DOHH2 (cell line): Measurements from ENCODE around the gene KCNN2.

Experiments
- H3F3A ChIP-seq: fragments of 200-600 bp; sonication (generic), shearing (Covaris generic); 2 replicates; pipeline ENCODE4 v1.6.0; 2016; ENCODE audit warnings: antibody characterized with exemption, mild to moderate bottlenecking; ENCODE audit not compliant: control insufficient read depth, insufficient read depth
- H3K27ac ChIP-seq: fragments of 200-600 bp; sonication (generic); 2 replicates; pipeline ENCODE4 v1.5.1; 2014; ENCODE audit warnings: low read depth, mild to moderate bottlenecking, low read length, moderate library complexity
- H3K27me3 ChIP-seq: fragments of 200-600 bp; sonication (generic); 2 replicates; pipeline ENCODE4 v1.6.1; 2014; ENCODE audit warnings: mild to moderate bottlenecking, low read length, mixed read lengths; ENCODE audit not compliant: control insufficient read depth
- H3K36me3 ChIP-seq: fragments of 200-600 bp; sonication (generic); 2 replicates; pipeline ENCODE4 v1.6.1; 2014; ENCODE audit warnings: mild to moderate bottlenecking, low read length, moderate library complexity, mixed read lengths; ENCODE audit not compliant: control insufficient read depth
- H3K4me1 ChIP-seq: fragments of 200-600 bp; sonication (generic); 2 replicates; pipeline ENCODE4 v1.6.1; 2014; ENCODE audit warnings: mild to moderate bottlenecking, low read length, mixed read lengths; ENCODE audit not compliant: control insufficient read depth
- H3K4me2 ChIP-seq: fragments of 200-600 bp; sonication (generic); 2 replicates; pipeline ENCODE4 v1.6.0; 2014; ENCODE audit warnings: mild to moderate bottlenecking, low read length, moderate library complexity
- H3K4me3 ChIP-seq: fragments of 200-600 bp; sonication (generic); 2 replicates; pipeline ENCODE4 v1.5.1; 2014; ENCODE audit warnings: mild to moderate bottlenecking, low read length, mixed read lengths
- H3K79me2 ChIP-seq: fragments of 200-600 bp; sonication (generic); 2 replicates; pipeline ENCODE4 v1.6.1; 2014; ENCODE audit warnings: mild to moderate bottlenecking, low read length, mixed read lengths; ENCODE audit not compliant: control insufficient read depth
- H3K9me2 ChIP-seq: fragments of 200-600 bp; sonication (generic); replicated peaks from 2 replicates; pipeline ENCODE4 v1.6.1; 2014; ENCODE audit warnings: mild to moderate bottlenecking, low read length, mixed read lengths; ENCODE audit not compliant: control insufficient read depth
- H3K9me3 ChIP-seq: fragments of 200-600 bp; sonication (generic); 2 replicates; pipeline ENCODE4 v1.6.1; 2014; ENCODE audit warnings: antibody characterized with exemption, low read length, mixed read lengths; ENCODE audit not compliant: control insufficient read depth, insufficient read depth
- H4K20me1 ChIP-seq: fragments of 200-600 bp; sonication (generic); 2 replicates; pipeline ENCODE4 v1.6.0; 2014; ENCODE audit warnings: low read depth, mild to moderate bottlenecking, antibody characterized with exemption, low read length, moderate library complexity; ENCODE audit not compliant: control insufficient read depth, insufficient read depth
- EZH2phosphoT487 ChIP-seq: fragments of 200-600 bp; sonication (generic); IDR thresholded peaks from 2 replicates; pipeline ENCODE4 v1.6.1; 2017; ENCODE audit warnings: borderline replicate concordance, mild to moderate bottlenecking, antibody characterized with exemption, low read length, moderate library complexity, mixed read lengths
- TF ChIP-seq, protein P1 (sequence below): fragments of 200-600 bp; sonication (generic); IDR thresholded peaks from one replicate; pipeline ENCODE4 v1.5.1; 2014; ENCODE audit warnings: antibody characterized with exemption, mild to moderate bottlenecking, low read depth, low read length; ENCODE audit not compliant: poor library complexity, severe bottlenecking

Gene KCNN2

DNA sequence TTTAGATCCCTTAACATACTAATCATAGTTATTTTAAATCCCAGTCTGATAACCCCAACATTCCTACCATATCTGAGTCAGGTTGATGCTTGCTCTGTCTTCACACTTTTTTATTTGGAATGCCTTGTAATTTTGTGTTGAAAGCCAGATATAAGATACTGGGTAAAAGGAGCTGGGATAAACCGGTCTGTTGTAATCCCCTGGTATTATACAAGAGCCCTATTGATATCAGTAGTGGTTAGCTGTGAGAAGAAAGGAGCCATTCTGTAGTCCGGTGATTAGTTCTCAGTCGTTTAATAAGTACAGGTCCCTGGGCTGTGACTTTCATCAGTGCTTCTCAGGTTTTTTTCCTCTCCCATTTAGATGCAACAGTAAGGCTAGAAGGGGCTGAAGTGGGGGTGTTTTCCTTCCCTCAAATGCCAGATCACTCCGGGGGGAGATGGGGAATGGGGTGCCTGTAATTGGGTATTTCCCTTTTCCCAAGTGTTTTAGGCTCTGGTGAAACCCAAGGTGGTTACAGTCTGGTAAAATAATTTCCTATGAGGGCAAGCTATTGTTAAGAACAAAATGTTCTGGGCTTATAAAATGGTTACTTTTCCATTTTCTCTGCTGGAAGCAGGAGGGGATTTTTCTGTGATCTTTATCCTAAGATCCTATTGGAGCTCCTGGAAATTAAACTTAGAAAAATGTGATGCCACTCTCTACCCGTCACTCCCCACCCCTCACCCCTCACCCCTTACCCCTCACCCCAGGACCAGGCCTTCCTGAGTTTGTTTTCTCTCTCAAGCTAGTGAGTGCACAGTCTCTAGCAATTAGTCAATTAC, 72.7 kb downstream of the KCNN2 start:
- no peak overlapping the region for H3K27ac ChIP-seq
- no peaks in the 10 kb centered on the region; the same call in 1 of the 2 replicates for H3K9me3 ChIP-seq
- no peaks in the 10 kb centered on the region for H3F3A ChIP-seq
- H3K4me3 ChIP-seq: no peak overlapping the region
- H3K4me1 ChIP-seq: no peaks in the 10 kb centered on the region
- no peak overlapping the region for H3K4me2 ChIP-seq
- H3K36me3 ChIP-seq: no peaks in the 10 kb centered on the region
- no peaks in the 10 kb centered on the region for H3K9me2 ChIP-seq
- no peaks in the 10 kb centered on the region for H4K20me1 ChIP-seq
- no peaks in the 10 kb centered on the region for H3K79me2 ChIP-seq
- peaks cover 10% of the 10 kb centered on the region; the same call in 1 of the 2 replicates for H3K27me3 ChIP-seq
- no peak for TF ChIP-seq EZH2phosphoT487
- TF ChIP-seq, protein P1, sequence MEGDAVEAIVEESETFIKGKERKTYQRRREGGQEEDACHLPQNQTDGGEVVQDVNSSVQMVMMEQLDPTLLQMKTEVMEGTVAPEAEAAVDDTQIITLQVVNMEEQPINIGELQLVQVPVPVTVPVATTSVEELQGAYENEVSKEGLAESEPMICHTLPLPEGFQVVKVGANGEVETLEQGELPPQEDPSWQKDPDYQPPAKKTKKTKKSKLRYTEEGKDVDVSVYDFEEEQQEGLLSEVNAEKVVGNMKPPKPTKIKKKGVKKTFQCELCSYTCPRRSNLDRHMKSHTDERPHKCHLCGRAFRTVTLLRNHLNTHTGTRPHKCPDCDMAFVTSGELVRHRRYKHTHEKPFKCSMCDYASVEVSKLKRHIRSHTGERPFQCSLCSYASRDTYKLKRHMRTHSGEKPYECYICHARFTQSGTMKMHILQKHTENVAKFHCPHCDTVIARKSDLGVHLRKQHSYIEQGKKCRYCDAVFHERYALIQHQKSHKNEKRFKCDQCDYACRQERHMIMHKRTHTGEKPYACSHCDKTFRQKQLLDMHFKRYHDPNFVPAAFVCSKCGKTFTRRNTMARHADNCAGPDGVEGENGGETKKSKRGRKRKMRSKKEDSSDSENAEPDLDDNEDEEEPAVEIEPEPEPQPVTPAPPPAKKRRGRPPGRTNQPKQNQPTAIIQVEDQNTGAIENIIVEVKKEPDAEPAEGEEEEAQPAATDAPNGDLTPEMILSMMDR: no peak

DNA sequence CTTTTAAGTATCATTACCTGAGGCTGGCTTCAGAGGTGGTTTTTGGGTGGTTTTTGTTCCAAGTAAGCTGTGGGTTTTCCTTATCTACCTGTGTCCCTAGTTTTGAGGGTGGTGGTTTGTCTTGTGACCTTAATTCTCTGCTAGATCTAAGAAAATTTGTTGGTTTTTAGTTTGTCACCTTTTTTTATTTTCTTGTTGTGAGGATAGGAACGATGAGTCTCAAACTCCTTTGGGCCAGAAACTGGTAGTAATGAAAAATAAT, 73.3 kb downstream of the KCNN2 start:
- no peaks in the 10 kb centered on the region for H3F3A ChIP-seq
- peaks cover 9% of the 10 kb centered on the region; the same call in 1 of the 2 replicates for H3K27me3 ChIP-seq

DNA sequence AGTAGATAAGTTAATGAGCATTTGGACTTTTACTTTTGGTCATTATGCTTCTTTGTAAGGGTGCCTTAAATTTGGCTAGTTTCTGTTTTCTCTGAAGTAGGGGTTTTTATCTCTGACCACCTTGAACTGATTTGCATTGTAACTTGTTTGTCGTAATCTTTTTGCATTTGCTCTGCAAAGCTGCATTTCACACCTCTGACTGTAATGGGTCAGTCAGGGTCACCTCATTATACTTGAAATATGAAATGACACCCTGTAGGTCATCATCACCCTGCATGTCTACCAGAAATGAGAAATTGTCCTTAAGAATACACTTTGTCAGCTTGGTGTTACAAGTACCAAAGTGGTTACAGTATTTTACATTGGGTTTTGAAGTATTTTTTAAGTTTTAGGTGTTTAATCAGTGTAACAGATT, 74.0 kb downstream of the KCNN2 start:
- TF ChIP-seq, protein P1: no peak
- no peak for TF ChIP-seq EZH2phosphoT487

More for the DNA sequence above, 73.3 kb downstream of the KCNN2 start:
- no peaks in the 10 kb centered on the region for H4K20me1 ChIP-seq
- no peaks in the 10 kb centered on the region for H3K4me1 ChIP-seq
- no peaks in the 10 kb centered on the region for H3K9me2 ChIP-seq
- no peaks in the 10 kb centered on the region for H3K36me3 ChIP-seq
- H3K27ac ChIP-seq: no peak overlapping the region
- H3K4me3 ChIP-seq: no peak overlapping the region
- TF ChIP-seq EZH2phosphoT487: no peak
- TF ChIP-seq, protein P1: no peak
- H3K4me2 ChIP-seq: no peak overlapping the region
- H3K79me2 ChIP-seq: no peaks in the 10 kb centered on the region
- H3K9me3 ChIP-seq: no peaks in the 10 kb centered on the region

More for the DNA sequence above, 74.0 kb downstream of the KCNN2 start:
- Histone ChIP-seq H4K20me1 (no peaks in the 10 kb centered on the region), H3K27ac (no peak overlapping the region), H3K9me3 (no peaks in the 10 kb centered on the region), H3K4me2 (no peak overlapping the region), H3K4me1 (no peaks in the 10 kb centered on the region), H3K79me2 (no peaks in the 10 kb centered on the region), H3K36me3 (no peaks in the 10 kb centered on the region), H3K4me3 (no peak overlapping the region), H3K27me3 (peaks cover 7% of the 10 kb centered on the region; the same call in 1 of the 2 replicates), H3F3A (no peaks in the 10 kb centered on the region), H3K9me2 (no peaks in the 10 kb centered on the region)
